Measurements from ENCODE around the gene CAPN5. TPM values are rescaled to one million over a fixed set of nuclear protein-coding genes. Genes with fewer than 3 reads are reported as not detected.
A peak's percentile ranks its signal among the peaks of the same experiment; 100 is the strongest.
"Not testable (repeated sequence)": the region's sequence is repeated elsewhere in the genome, so short reads cannot be mapped to it uniquely, and the experiment has no call there.

The CAPN5 gene
- total RNA-seq (2014; rRNA removed; shearing (Covaris generic); ENCODE audit: low replicate concordance), result 0.68 and 5.3 TPM in 2 replicates

DNA sequence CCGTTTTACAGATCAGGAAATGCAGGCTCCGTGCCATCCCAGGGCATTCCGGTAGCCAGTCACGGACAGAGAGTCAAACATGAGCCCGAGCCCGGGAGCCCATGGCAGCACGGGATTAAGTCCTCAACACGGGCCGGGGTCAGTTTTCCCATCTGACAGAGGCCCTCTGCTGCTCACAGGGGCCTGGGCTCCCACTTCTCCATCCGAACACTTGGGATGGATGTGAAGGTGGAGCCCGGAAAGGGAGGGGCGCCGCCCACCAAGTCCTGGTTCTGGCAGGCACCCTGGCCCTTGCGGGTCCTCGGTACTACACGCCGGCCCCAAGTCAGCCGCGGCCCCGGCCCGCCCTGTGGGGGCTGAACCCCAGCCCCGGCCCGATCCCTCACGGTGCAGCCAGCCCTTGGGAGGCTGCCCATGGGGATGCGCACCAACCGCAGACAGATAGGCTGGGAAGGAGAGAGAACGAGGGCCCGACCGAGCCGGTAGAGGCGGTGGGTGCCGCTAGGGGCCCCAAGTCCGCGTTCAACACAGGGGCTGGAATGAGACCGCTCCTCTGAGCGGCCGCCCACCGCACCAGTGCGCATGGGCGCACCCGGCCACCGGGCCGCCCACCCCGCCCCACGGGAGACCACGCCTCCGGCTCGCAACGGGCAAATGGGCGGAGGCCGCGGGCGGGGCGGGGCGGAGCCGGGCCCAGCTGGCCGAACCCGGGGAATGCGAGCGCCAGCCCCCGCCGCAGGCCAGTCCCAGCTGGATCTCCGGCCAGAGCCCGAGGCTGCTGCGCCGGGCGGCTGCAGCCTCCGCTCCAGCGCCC lies at the start of gene CAPN5:
TSS of gene CAPN5 (plus strand) at position 743 of the 814 bp plus-strand sequence. CDS start 17,916 bp downstream, outside the sequence.
- peak; percentile 88 for DNase-seq (ENCODE audit: low read depth)
- in situ Hi-C loops (cut with HindIII; ENCODE audit: low pct_unique_long_range_greater_than_20kb, low sequenced_read_pairs), result no loop called here

DNA sequence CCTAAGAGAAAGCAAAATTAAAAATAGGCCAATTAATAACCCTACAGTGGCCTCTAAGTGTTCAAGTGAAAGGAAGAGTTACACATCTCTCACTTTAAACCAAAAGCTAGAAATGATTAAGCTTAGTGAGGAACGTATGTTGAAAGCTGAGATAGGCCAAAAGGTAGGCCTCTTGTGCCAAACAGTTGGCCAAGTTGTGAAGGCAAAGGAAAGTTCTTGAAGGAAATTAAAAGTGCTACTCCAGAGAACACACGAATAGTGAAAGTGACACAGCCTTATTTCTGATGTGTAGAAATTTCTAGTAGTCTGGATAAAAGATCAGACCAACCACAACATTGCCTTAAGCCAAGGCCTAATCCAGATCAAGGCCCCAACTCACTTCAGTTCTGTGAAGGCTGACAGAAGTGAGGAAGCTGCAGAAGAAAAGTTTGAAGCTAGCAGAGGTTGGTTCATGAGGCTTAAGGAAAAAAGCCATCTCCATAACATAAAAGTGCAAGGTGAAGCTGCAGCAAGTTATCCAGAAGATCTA lies 48.3 kb upstream of the CAPN5 start:
- in situ Hi-C loops (cut with HindIII; ENCODE audit: low pct_unique_long_range_greater_than_20kb, low sequenced_read_pairs), result not testable (repeated sequence)

DNA sequence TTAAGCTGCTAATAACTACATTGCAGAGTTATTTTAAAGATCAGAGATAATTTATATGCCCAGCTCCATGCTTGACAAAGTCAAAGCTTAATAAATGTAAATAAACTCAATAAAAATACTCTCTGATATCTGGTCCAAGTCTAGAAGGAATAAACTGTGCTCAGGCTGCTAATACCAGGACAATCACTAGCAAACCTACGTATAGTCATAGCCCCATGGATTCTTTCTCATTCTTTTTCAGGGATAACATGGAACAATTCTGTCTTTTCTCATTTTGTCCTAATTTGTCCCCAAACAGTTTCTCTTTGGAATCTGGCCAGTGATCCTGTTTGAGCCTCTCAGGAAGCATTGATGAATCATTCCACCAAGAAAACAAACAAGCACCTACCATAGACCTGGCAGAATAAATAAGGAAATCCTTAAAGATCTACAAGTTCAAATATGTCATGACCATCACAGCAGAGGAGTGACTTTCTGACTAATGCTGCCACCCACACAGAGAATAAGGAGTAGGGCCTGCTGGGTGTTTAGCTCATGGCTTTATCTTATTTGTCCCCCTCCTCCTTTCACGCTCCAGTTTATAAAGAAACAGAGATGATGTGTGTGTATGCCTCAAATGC lies 46.7 kb upstream of the CAPN5 start:
- in situ Hi-C loops (cut with HindIII; ENCODE audit: low pct_unique_long_range_greater_than_20kb, low sequenced_read_pairs), result no loop called here
- peak; percentile 68 for DNase-seq (ENCODE audit: low read depth)

More for the DNA sequence above, 48.3 kb upstream of the CAPN5 start:
- DNase-seq (ENCODE audit: low read depth), result not testable (repeated sequence)

DNA sequence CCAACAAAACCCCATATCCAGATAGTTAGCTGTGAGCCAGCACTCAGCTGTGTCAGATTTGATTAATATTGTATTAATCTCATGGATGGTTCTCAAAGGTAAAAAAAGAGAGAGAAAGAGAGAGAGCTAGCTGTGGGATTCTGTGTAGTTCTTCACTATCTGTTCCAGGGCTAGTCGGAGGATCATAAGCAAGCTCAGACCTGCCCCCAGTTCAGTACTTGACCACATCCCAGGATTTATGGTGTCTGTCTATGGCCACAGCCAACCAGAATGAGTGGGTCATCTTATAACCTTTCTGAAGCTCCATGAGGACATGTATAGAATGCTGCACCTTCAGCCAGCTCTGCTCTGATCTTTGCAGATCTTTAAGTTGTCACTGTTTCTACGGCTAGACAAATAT lies 46.0 kb upstream of the CAPN5 start:
- in situ Hi-C loops (cut with HindIII; ENCODE audit: low pct_unique_long_range_greater_than_20kb, low sequenced_read_pairs), result no loop called here
- no peak for DNase-seq (ENCODE audit: low read depth)

DNA sequence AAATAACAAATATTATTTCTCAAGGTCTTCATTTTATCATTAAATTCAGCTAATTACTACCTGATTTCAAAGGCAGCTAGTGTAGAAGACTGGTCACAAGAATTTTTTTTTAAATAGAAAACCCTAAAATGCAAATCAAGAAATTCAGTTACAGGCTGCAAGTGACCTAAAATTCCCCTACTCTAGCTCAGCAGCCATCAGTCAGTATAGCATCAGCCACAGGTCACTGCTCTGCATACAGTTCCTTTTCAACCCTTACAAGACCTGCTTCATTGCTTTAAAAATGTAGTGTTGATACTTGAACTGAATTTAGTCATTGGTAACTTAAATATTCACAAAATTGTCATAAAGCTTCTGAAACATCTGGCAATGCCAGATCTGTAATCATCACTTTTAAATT lies 42.0 kb upstream of the CAPN5 start:
- in situ Hi-C loops (cut with HindIII; ENCODE audit: low pct_unique_long_range_greater_than_20kb, low sequenced_read_pairs), result no loop called here
- DNase-seq (ENCODE audit: low read depth), result no peak

DNA sequence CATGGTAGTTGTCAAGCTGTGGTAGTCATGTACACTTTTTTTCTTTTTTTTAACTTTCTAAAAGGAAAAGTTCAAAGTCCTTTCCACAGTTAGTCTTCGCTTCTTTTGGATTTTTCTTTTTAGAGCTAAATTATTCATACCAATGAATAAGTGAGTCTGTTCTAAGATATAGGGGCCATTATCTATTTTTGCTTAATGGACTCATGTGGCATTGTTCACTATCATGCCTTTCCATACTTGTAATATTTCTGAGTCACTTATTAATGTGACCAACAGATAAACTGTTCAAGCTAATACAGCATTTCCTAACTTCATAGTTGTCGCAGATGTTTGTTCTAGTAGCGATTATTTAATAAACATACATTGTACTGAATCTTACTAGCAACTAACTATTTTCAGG lies 40.5 kb upstream of the CAPN5 start:
- in situ Hi-C loops (cut with HindIII; ENCODE audit: low pct_unique_long_range_greater_than_20kb, low sequenced_read_pairs), result no loop called here
- no peak for DNase-seq (ENCODE audit: low read depth)

DNA sequence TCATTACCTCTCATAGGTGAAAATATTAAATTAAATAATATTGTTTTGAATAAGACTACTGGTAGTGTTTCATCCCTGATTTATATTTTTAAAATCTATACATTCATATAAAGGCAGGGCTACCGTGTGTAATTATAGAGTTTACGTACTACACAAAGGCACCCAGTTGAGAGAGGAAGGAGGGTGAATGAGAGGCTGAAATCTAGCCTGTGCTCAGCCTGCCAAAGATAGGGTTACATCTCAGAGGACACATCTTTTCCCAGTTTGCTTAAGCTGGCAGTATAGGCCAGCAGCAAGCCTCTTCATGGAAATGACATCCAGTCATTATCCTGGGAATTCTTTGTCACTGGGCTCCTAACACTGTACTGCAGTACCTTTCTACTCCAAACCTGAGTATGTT lies 40.0 kb upstream of the CAPN5 start:
- in situ Hi-C loops (cut with HindIII; ENCODE audit: low pct_unique_long_range_greater_than_20kb, low sequenced_read_pairs), result no loop called here

DNA sequence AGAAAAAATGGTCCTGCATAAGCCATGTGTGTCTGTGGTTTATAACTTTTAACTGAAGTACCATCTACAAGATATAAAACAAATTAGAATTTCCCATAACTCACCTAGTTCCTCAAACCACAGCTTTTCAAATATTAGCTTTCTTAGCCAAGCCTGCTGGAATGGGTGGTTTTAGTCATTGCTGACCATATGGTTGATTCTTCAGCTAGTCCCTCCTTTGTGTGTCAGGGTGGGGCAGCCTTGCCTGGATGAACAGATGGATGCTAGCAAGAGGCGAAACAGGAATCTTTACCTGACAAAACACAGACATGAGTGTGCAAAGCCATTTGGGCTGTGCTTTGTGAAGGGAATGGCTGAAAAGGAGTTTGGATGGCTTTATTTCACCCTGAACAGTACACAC lies 39.5 kb upstream of the CAPN5 start:
- in situ Hi-C loops (cut with HindIII; ENCODE audit: low pct_unique_long_range_greater_than_20kb, low sequenced_read_pairs), result no loop called here

More for the DNA sequence above, 40.0 kb upstream of the CAPN5 start:
- no peak for DNase-seq (ENCODE audit: low read depth)

DNA sequence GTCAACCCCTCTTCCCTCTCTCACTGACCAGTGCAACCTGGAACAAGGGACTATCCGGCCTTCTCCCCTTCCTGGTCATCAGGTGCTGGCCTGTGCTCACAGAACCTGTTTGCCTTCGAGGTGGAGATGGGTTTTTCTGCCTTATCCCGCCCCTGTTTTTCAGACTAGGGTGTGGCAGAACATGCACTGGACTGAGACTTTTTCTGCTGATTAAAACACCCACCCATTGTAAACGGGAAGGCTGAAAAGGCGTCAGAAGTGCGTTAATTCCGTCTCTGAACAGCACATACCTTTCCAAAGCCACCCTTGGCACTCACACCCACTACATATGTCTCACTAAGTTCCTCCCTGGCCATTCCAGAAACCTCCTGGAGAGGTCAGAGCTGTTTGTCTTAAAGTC lies 36.9 kb upstream of the CAPN5 start:
- in situ Hi-C loops (cut with HindIII; ENCODE audit: low pct_unique_long_range_greater_than_20kb, low sequenced_read_pairs), result no loop called here
- no peak for DNase-seq (ENCODE audit: low read depth)

More for the DNA sequence above, 39.5 kb upstream of the CAPN5 start:
- no peak for DNase-seq (ENCODE audit: low read depth)

DNA sequence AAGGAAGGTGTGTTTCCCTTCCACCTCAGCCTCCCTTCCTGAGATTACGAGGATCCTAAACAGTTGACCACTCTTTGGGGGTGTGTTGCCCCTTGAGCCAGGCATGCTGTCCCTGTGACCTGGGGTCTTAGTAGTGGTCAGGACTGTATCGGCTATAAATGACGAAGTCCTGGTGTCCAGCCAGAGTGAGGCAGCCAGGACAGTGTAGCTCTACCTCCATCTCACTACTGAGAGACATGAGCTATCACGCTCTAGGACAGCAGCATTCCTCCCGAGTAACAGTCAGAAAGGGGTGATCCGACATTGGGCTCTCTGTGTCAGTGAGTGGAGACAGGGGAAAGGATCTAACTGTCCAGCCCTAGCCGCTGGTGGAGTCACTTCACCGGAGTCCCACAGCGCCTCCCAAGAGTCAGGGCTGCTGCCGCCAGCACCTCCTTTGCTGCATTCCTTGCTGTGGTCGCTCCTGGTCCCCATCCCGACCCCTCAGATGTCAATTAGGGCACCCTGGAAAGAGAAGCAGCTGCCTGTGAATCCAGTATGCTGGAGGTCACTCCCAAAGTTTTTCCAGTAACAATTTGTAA lies 35.8 kb upstream of the CAPN5 start:
- in situ Hi-C loops (cut with HindIII; ENCODE audit: low pct_unique_long_range_greater_than_20kb, low sequenced_read_pairs), result no loop called here

DNA sequence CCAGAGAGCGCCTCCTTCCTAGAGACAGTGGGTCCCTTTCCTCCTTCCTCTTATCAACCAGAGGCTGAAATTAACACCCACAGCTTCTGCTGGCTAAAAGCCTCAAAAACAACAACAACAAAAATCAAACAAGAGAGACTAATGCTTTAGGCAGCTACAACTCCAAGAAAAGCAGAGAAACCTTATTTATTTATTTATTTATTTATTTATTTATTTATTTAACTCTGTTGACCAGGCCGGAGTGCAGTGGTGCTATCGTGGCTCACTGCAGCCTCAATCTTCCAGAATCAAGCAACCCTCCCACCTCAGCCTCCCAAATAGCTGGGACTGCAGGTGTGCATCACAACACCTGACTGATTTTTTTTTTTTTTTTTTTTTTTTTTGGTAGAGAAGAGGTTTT lies 35.2 kb upstream of the CAPN5 start:
- in situ Hi-C loops (cut with HindIII; ENCODE audit: low pct_unique_long_range_greater_than_20kb, low sequenced_read_pairs), result no loop called here
- DNase-seq (ENCODE audit: low read depth), result no peak

More for the DNA sequence above, 35.8 kb upstream of the CAPN5 start:
- DNase-seq (ENCODE audit: low read depth), result no peak

DNA sequence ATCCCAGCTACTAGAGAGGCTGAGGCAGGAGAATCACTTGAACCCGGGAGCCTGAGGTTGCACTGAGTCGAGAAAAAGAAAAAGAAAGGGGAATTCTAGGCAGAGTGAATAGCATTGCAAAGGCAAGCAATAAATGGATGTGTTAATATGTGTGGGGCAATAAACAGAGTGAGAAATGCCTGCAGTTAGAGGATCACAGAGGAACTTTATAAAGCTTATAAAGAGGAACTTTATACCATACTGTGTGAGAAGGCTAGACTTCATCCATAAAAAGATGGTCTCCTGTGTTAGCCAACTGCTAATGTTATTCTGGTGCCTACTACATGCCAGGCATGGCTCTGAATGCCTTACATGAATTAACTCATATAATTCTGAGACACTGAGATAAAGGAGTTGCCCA lies 31.7 kb upstream of the CAPN5 start:
- no peak for DNase-seq (ENCODE audit: low read depth)
- in situ Hi-C loops (cut with HindIII; ENCODE audit: low pct_unique_long_range_greater_than_20kb, low sequenced_read_pairs), result no loop called here

DNA sequence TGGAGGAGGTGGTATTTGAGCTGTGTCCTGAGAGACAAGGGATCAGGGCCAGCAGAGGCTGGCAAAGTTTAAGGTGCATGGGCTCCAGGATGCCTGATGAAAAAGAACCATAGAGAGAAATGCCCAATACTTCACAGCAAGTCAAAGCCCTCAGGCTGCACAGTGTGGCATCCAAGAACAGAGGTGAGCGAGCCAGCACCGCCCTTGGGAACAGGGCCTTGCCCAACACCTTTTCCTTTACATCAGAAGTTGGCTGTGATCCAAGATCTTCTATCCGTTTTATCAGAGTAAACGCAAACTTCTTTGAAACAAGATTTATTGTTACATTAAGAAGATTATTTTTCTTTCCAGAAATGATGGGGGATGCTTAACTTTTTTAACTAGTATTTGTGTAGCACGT lies 31.2 kb upstream of the CAPN5 start:
- DNase-seq (ENCODE audit: low read depth), result no peak
- in situ Hi-C loops (cut with HindIII; ENCODE audit: low pct_unique_long_range_greater_than_20kb, low sequenced_read_pairs), result no loop called here

DNA sequence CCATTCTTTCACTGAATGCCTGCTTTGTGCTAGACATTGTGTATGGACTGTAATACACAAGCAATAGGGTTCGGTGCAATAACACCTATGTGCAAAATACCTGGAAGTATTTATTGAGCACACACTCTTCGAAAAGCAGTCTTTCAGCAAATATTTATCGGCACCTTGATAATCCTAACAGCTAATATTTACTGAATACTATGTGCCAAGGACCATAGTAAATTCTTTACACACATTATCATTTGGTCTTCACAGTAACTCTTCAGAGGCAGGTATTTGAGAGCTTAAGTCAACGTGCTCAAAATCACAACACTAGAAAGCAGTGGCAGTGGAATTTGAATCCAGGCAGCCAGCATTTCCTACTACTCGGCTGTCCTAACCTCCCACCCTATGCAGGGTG lies 30.4 kb upstream of the CAPN5 start:
- DNase-seq (ENCODE audit: low read depth), result no peak
- in situ Hi-C loops (cut with HindIII; ENCODE audit: low pct_unique_long_range_greater_than_20kb, low sequenced_read_pairs), result no loop called here

DNA sequence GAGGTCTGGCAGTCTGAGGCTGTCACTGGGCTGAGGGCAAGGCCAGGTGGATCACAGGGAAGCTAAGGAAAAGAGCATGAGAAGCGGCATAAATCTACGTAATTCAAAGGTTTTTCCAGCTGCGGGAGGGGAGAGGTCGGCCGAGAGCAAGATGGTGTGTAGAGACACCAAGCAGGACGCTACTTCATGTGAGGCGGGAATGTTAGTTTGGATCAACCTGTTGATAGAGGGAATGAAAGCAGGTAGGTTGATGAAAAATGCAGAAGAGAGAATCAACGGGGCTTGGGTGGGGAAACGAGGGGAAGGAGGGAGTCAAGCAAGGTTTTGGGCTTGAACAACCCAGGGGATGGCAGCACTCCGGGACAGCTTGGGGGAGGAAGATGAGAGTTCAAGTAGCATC lies 29.7 kb upstream of the CAPN5 start:
- DNase-seq (ENCODE audit: low read depth), result no peak
- in situ Hi-C loops (cut with HindIII; ENCODE audit: low pct_unique_long_range_greater_than_20kb, low sequenced_read_pairs), result no loop called here

DNA sequence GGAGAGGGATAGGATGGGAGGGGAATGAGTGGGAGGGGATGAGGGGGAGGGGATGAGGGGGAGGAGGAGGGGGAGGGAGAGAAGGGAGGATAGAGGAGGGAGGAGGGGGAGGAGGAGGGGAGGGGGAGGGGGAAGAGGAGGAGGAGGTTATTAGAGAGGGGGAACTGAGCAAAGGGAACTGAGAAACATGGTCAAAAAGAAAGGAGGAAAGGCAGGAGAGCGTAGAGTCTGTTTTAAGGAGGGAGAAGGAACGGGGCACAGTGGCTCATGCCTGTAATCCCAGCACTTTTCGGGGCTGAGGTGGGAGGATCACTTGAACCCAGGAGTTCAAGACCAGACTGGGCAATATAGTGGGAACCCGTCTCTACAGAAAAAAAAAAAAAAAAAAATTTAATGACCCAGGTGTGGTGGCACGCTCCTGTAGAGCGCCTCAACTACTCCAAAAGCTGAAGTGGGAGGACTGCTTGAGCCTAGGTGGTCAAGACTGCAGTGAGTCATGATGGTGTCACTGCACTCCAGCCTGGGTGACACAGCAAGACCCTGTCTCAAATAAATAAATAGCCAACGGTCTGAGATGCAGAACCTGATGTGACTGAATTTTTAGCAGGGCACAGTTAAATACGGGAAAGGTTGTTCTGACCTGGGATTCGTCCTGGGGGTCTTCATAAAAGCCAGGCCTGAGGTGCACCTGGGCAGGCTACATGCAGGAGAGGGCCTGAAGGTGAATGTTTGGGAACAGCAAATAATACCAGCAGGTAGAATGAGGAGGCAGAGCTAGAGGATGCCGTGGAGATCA lies 28.5 kb upstream of the CAPN5 start:
- in situ Hi-C loops (cut with HindIII; ENCODE audit: low pct_unique_long_range_greater_than_20kb, low sequenced_read_pairs), result no loop called here
- DNase-seq (ENCODE audit: low read depth), result peak; percentile 35

DNA sequence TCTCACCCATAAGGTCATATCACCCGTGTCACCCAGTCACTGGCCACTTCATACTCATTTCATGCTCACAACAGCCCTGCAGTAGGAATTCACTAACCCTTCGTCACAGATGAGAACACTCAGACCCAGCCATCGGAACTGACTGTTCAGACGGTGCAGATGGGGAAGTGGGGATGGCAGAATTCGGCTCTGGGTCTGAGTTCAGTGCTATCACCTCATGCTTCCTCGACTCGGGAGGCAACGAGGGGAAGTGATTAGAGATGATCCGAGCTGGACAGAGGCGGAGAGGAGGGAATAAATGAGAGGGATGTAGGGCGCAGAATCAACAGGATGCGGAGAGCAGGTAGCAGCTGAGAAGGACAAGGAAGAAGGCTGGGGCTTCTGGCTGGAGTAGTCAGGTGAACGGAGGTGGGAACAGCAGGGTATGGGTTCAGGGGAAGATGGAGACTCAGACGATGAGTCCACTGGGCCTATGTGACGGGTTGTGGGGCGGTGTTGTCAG lies 27.9 kb upstream of the CAPN5 start:
- in situ Hi-C loops (cut with HindIII; ENCODE audit: low pct_unique_long_range_greater_than_20kb, low sequenced_read_pairs), result no loop called here
- peak; percentile 45 for DNase-seq (ENCODE audit: low read depth)

All from Caki2 (cell line).